HAP-1 (cell line): ENCODE data around the gene PTCD2.
A peak's percentile ranks its signal among the peaks of the same experiment; 100 is the strongest.
"Not testable (repeated sequence)": the region's sequence is repeated elsewhere in the genome, so short reads cannot be mapped to it uniquely, and the experiment has no call there.

Source experiments
- DNase-seq, 2 experiments: peaks; one replicate each; pipeline ENCODE4 v3.0.0-alpha.2; 2016 to 2020; ENCODE audit warnings: low spot score in 2 of 2
- H3K27me3 ChIP-seq: fragments of 250-450 bp; sonication (Bioruptor Pico); 2 replicates; pipeline ENCODE4 v1.5.1; 2020; ENCODE audit warnings: low read depth, mild to moderate bottlenecking, moderate library complexity
- H3K36me3 ChIP-seq: fragments of 250-450 bp; sonication (Bioruptor Pico); replicated peaks from 2 replicates; pipeline ENCODE4 v1.5.1; 2020; ENCODE audit warnings: mild to moderate bottlenecking
- H3K4me1 ChIP-seq: fragments of 250-450 bp; sonication (Bioruptor Pico); 2 replicates; pipeline ENCODE4 v1.5.1; 2020; ENCODE audit warnings: mild to moderate bottlenecking
- H3K4me3 ChIP-seq: fragments of 250-450 bp; sonication (Bioruptor Pico); 2 replicates; pipeline ENCODE4 v1.5.1; 2020; ENCODE audit warnings: mild to moderate bottlenecking, moderate library complexity
- H3K9me3 ChIP-seq: fragments of 250-450 bp; sonication (Bioruptor Pico); 2 replicates; pipeline ENCODE4 v1.5.1; 2020; ENCODE audit warnings: mild to moderate bottlenecking, moderate library complexity
- in situ Hi-C: fragments of 300-500 bp; cut with MboI; formaldehyde crosslinking; loops from 3 replicates; pipeline ENCODE4 v1.14.3; 2020; ENCODE audit warnings: low sequenced_read_pairs, inconsistent platforms, mixed read lengths

PTCD2 gene

GRCh38 chr5:72288924-72289323 is 31.2 kb upstream of the PTCD2 start:
- no peaks in the 10 kb centered on the region for H3K4me1 ChIP-seq
- in situ Hi-C loops, result no loop called here
- peaks cover 14% of the 10 kb centered on the region for H3K36me3 ChIP-seq
- no peak for DNase-seq
- H3K9me3 ChIP-seq, result no peaks in the 10 kb centered on the region
- no peak overlapping the region for H3K4me3 ChIP-seq
- H3K27me3 ChIP-seq, result no peaks in the 10 kb centered on the region

- DNase-seq, result no peak
- H3K4me1 ChIP-seq, result no peaks in the 10 kb centered on the region; the same call in 1 of the 2 replicates
- in situ Hi-C loops, result no loop called here
- no peaks in the 10 kb centered on the region for H3K9me3 ChIP-seq
- no peak overlapping the region for H3K4me3 ChIP-seq
- no peaks in the 10 kb centered on the region for H3K27me3 ChIP-seq
- H3K36me3 ChIP-seq, result peaks cover 20% of the 10 kb centered on the region
Observed at GRCh38 chr5:72290356-72291133, 29.6 kb upstream of the PTCD2 start.

GRCh38 chr5:72291601-72292000 is 28.6 kb upstream of the PTCD2 start:
- no peak overlapping the region for H3K4me3 ChIP-seq
- DNase-seq, result no peak
- no peaks in the 10 kb centered on the region for H3K9me3 ChIP-seq
- no peaks in the 10 kb centered on the region for H3K27me3 ChIP-seq
- in situ Hi-C loops, result no loop called here
- peaks cover 10% of the 10 kb centered on the region for H3K4me1 ChIP-seq
- H3K36me3 ChIP-seq, result peaks cover 22% of the 10 kb centered on the region

- Histone ChIP-seq H3K4me3 (no peak overlapping the region), H3K4me1 (peaks cover 12% of the 10 kb centered on the region), H3K9me3 (no peaks in the 10 kb centered on the region), H3K27me3 (no peaks in the 10 kb centered on the region), H3K36me3 (peaks cover 25% of the 10 kb centered on the region)
- DNase-seq, result no peak
- in situ Hi-C loops, result no loop called here
Observed at GRCh38 chr5:72292411-72292810, 27.8 kb upstream of the PTCD2 start.

GRCh38 chr5:72293495-72294055 is 26.6 kb upstream of the PTCD2 start:
- Histone ChIP-seq H3K4me1 (peaks cover 12% of the 10 kb centered on the region), H3K9me3 (no peaks in the 10 kb centered on the region), H3K36me3 (peaks cover 21% of the 10 kb centered on the region), H3K27me3 (no peaks in the 10 kb centered on the region), H3K4me3 (no peak overlapping the region)
- no peak for DNase-seq
- in situ Hi-C loops, result no loop called here

GRCh38 chr5:72294473-72294872 is 25.7 kb upstream of the PTCD2 start:
- Histone ChIP-seq H3K9me3 (no peaks in the 10 kb centered on the region), H3K4me3 (no peak overlapping the region), H3K36me3 (peaks cover 21% of the 10 kb centered on the region), H3K4me1 (peaks cover 12% of the 10 kb centered on the region), H3K27me3 (no peaks in the 10 kb centered on the region)
- DNase-seq, result no peak
- in situ Hi-C loops, result no loop called here

- Histone ChIP-seq H3K36me3 (peaks cover 16% of the 10 kb centered on the region), H3K9me3 (no peaks in the 10 kb centered on the region), H3K27me3 (no peaks in the 10 kb centered on the region), H3K4me1 (peaks cover 12% of the 10 kb centered on the region), H3K4me3 (no peak overlapping the region)
- DNase-seq, result no peak
- in situ Hi-C loops, result no loop called here
Observed at GRCh38 chr5:72295539-72295938, 24.6 kb upstream of the PTCD2 start.

GRCh38 chr5:72296256-72296655 is 23.9 kb upstream of the PTCD2 start:
- peak in 1 of 2 experiments; percentile 9 for DNase-seq
- H3K36me3 ChIP-seq, result peaks cover 16% of the 10 kb centered on the region
- in situ Hi-C loops, result no loop called here
- H3K4me1 ChIP-seq, result peaks cover 19% of the 10 kb centered on the region
- no peaks in the 10 kb centered on the region for H3K27me3 ChIP-seq
- no peaks in the 10 kb centered on the region for H3K9me3 ChIP-seq
- H3K4me3 ChIP-seq, result no peak overlapping the region

- Histone ChIP-seq H3K4me1 (peaks cover 36% of the 10 kb centered on the region), H3K36me3 (peaks cover 14% of the 10 kb centered on the region)
- H3K4me3 ChIP-seq, in situ Hi-C loops, H3K27me3 ChIP-seq, DNase-seq, H3K9me3 ChIP-seq: not testable (repeated sequence)
Observed at GRCh38 chr5:72298136-72298535, 22.0 kb upstream of the PTCD2 start.

- in situ Hi-C loops, result no loop called here
- Histone ChIP-seq H3K9me3 (no peaks in the 10 kb centered on the region), H3K36me3 (peaks cover 10% of the 10 kb centered on the region), H3K27me3 (no peaks in the 10 kb centered on the region), H3K4me1 (peaks cover 38% of the 10 kb centered on the region), H3K4me3 (no peak overlapping the region)
- no peak for DNase-seq
Observed at GRCh38 chr5:72298711-72299110, 21.5 kb upstream of the PTCD2 start.

- peaks cover 52% of the 10 kb centered on the region for H3K4me1 ChIP-seq
- H3K27me3 ChIP-seq, result no peaks in the 10 kb centered on the region
- DNase-seq, result no peak
- in situ Hi-C loops, result loop anchor here (25.0 kb wide), 1 partner anchor 713 kb away; the partner anchor contains the start of gene MCCC2
- H3K4me3 ChIP-seq, result no peak overlapping the region
- H3K9me3 ChIP-seq, result no peaks in the 10 kb centered on the region
- H3K36me3 ChIP-seq, result peaks cover 3% of the 10 kb centered on the region
Observed at GRCh38 chr5:72300590-72301339, 19.4 kb upstream of the PTCD2 start.

GRCh38 chr5:72301557-72301956 is 18.6 kb upstream of the PTCD2 start:
- DNase-seq, result peak; percentile 43 to 44
- H3K4me3 ChIP-seq, result no peak overlapping the region
- H3K36me3 ChIP-seq, result peaks cover 3% of the 10 kb centered on the region; the same call in 1 of the 2 replicates
- H3K4me1 ChIP-seq, result peaks cover 50% of the 10 kb centered on the region
- in situ Hi-C loops, result loop anchor here (25.0 kb wide), 1 partner anchor 714 kb away; the partner anchor contains the start of gene MCCC2
- H3K27me3 ChIP-seq, result no peaks in the 10 kb centered on the region
- H3K9me3 ChIP-seq, result no peaks in the 10 kb centered on the region

GRCh38 chr5:72302171-72302570 is 18.0 kb upstream of the PTCD2 start:
- in situ Hi-C loops, result loop anchor here (25.0 kb wide), 1 partner anchor 715 kb away; the partner anchor contains the start of gene MCCC2
- H3K36me3 ChIP-seq, result no peaks in the 10 kb centered on the region; the same call in 1 of the 2 replicates
- no peak overlapping the region for H3K4me3 ChIP-seq
- peaks cover 52% of the 10 kb centered on the region for H3K4me1 ChIP-seq
- H3K27me3 ChIP-seq, result no peaks in the 10 kb centered on the region
- H3K9me3 ChIP-seq, result no peaks in the 10 kb centered on the region
- DNase-seq, result peak; percentile 66 to 95
